ENCODE results near the gene TMEM263. TPM values are rescaled to one million over a fixed set of nuclear protein-coding genes. Genes with fewer than 3 reads are reported as not detected.

TMEM263 gene
- total RNA-seq, 3 donors from 2014 or later (not counting 1 experiment from before 2014, with no cell fraction given): 24.1 to 37.5 (median 34.4) TPM

- H3K4me3 Mint-ChIP-seq: peak overlapping the region; percentile 98
- intact Hi-C loops (cut with micrococcal nuclease): loop anchor here (1.0 to 5.0 kb wide), 2 partner anchors 137 to 361 kb away; partner anchors contain the start of gene CRY1
- peak in 1 of 2 donors; percentile 74 for DNase-seq
- Histone ChIP-seq H3K27ac (ENCODE audit: low read length) (peak overlapping the region; percentile 62), H3K27me3 (ENCODE audit: control insufficient read depth, insufficient read depth, low read length) (no peaks in the 10 kb centered on the region), H3K9me3 (ENCODE audit: control insufficient read depth, insufficient read depth, low read length) (no peaks in the 10 kb centered on the region), H3K4me1 (ENCODE audit: control insufficient read depth, insufficient read depth, low read length) (peaks cover 18% of the 10 kb centered on the region), H3K36me3 (ENCODE audit: control insufficient read depth, insufficient read depth, low read length) (no peaks in the 10 kb centered on the region), H3K4me3 (ENCODE audit: low read length) (peak overlapping the region; percentile 88)
- H3K9me3 Mint-ChIP-seq: no peaks in the 10 kb centered on the region
- TF ChIP-seq, protein P1, sequence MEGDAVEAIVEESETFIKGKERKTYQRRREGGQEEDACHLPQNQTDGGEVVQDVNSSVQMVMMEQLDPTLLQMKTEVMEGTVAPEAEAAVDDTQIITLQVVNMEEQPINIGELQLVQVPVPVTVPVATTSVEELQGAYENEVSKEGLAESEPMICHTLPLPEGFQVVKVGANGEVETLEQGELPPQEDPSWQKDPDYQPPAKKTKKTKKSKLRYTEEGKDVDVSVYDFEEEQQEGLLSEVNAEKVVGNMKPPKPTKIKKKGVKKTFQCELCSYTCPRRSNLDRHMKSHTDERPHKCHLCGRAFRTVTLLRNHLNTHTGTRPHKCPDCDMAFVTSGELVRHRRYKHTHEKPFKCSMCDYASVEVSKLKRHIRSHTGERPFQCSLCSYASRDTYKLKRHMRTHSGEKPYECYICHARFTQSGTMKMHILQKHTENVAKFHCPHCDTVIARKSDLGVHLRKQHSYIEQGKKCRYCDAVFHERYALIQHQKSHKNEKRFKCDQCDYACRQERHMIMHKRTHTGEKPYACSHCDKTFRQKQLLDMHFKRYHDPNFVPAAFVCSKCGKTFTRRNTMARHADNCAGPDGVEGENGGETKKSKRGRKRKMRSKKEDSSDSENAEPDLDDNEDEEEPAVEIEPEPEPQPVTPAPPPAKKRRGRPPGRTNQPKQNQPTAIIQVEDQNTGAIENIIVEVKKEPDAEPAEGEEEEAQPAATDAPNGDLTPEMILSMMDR (IDR thresholded peaks at IDR 0.05): no peak
- under 1% methylated on average over 33 of the region's 34 CpGs for WGBS (ENCODE audit: insufficient coverage)
- no peaks in the 10 kb centered on the region for H3K27me3 Mint-ChIP-seq (ENCODE audit: low read depth in 2 of 2)
- peak; percentile 37 to 58 (median 39) for ATAC-seq
- H3K27ac Mint-ChIP-seq: peak overlapping the region; percentile 86 to 98
- peaks cover 31 to 36% of the 10 kb centered on the region in 2 donors for H3K4me1 Mint-ChIP-seq
- no peaks in the 10 kb centered on the region for H3K36me3 Mint-ChIP-seq
These were observed 406 bp downstream of the TMEM263 start for GRCh38 chr12:106956048-106956578.

DNA sequence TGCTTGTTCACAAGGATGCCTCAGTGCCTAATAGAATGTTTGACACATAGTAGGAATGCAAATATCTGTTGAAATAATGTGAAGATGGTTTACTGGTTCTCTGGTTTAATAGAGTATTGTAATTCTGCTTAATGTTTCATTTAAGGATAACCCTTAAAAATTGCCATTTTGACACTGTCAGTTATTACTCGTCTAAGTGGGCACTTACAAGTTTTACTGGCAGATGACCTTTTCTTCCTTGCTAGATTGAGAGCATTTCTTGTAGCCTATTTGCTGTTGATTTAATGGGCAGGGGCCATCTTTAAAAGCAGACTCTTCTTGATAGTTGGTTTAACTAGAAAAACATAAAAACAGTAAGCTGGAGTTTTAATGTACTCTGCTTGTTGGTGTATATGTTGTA, 1.9 kb downstream of the TMEM263 start:
- Histone ChIP-seq H3K27ac (ENCODE audit: low read length) (no peak overlapping the region), H3K4me3 (ENCODE audit: low read length) (peak overlapping the region; percentile 88), H3K27me3 (ENCODE audit: control insufficient read depth, insufficient read depth, low read length) (no peaks in the 10 kb centered on the region), H3K36me3 (ENCODE audit: control insufficient read depth, insufficient read depth, low read length) (no peaks in the 10 kb centered on the region), H3K9me3 (ENCODE audit: control insufficient read depth, insufficient read depth, low read length) (no peaks in the 10 kb centered on the region), H3K4me1 (ENCODE audit: control insufficient read depth, insufficient read depth, low read length) (peaks cover 18% of the 10 kb centered on the region)
- intact Hi-C loops (cut with micrococcal nuclease): loop anchor here (5.0 kb wide), 1 partner anchor 360 kb away; a partner anchor contains a TSS
- peaks cover 34 to 39% of the 10 kb centered on the region in 2 donors for H3K4me1 Mint-ChIP-seq
- no peaks in the 10 kb centered on the region for H3K27me3 Mint-ChIP-seq (ENCODE audit: low read depth in 2 of 2)
- peak in 1 of 2 donors; percentile 10 for DNase-seq
- no peak for ATAC-seq
- H3K4me3 Mint-ChIP-seq: peak overlapping the region; percentile 98
- H3K36me3 Mint-ChIP-seq: no peaks in the 10 kb centered on the region
- H3K9me3 Mint-ChIP-seq: no peaks in the 10 kb centered on the region
- TF ChIP-seq, protein P1 (IDR thresholded peaks at IDR 0.05): no peak
- 17% methylated on average over 1 of the region's 1 CpG for WGBS (ENCODE audit: insufficient coverage)
- H3K27ac Mint-ChIP-seq: peak overlapping the region; percentile 86 to 98

DNA sequence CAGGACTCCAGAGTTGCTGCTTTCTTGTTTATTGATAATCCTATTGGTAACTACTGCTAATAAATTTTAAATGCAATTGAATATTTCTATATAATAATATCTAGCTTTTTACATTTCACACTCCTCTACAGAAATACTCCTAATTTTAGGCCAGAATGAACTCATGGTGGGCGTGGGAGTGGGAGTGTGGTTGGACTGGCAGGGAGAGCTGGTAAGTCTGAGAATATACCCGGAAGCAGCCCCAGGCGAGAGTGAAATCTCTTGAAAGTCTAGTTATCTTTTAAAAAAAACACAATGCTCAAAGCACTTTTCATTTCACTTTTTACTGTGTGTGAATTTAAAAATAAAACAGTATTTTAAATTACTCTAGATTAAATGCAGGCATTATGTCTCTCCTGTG, 4.7 kb downstream of the TMEM263 start:
- H3K4me3 Mint-ChIP-seq: no peak overlapping the region
- no CpG with 5 or more reads among the region's 3 CpGs for WGBS (ENCODE audit: insufficient coverage)
- no peak overlapping the region for H3K27ac ChIP-seq (ENCODE audit: low read length)

More for the DNA sequence above, 4.7 kb downstream of the TMEM263 start:
- DNase-seq: no peak
- TF ChIP-seq, protein P1 (IDR thresholded peaks at IDR 0.05): no peak
- H3K9me3 Mint-ChIP-seq: no peaks in the 10 kb centered on the region
- no peaks in the 10 kb centered on the region for H3K36me3 ChIP-seq (ENCODE audit: control insufficient read depth, insufficient read depth, low read length)
- peaks cover 10% of the 10 kb centered on the region for H3K4me1 ChIP-seq (ENCODE audit: control insufficient read depth, insufficient read depth, low read length)
- no peaks in the 10 kb centered on the region for H3K27me3 Mint-ChIP-seq (ENCODE audit: low read depth in 2 of 2)
- H3K9me3 ChIP-seq (ENCODE audit: control insufficient read depth, insufficient read depth, low read length): no peaks in the 10 kb centered on the region
- no peak for ATAC-seq
- no peak overlapping the region for H3K4me3 ChIP-seq (ENCODE audit: low read length)
- H3K36me3 Mint-ChIP-seq: peaks cover 3% of the 10 kb centered on the region
- peaks cover 24 to 36% of the 10 kb centered on the region in 2 donors for H3K4me1 Mint-ChIP-seq
- no peaks in the 10 kb centered on the region for H3K27me3 ChIP-seq (ENCODE audit: control insufficient read depth, insufficient read depth, low read length)
- H3K27ac Mint-ChIP-seq: no peak overlapping the region
- intact Hi-C loops (cut with micrococcal nuclease): no loop called here

All from natural killer cell (primary cell).